Measurements from ENCODE around the gene SPIB.

Gene SPIB

DNA sequence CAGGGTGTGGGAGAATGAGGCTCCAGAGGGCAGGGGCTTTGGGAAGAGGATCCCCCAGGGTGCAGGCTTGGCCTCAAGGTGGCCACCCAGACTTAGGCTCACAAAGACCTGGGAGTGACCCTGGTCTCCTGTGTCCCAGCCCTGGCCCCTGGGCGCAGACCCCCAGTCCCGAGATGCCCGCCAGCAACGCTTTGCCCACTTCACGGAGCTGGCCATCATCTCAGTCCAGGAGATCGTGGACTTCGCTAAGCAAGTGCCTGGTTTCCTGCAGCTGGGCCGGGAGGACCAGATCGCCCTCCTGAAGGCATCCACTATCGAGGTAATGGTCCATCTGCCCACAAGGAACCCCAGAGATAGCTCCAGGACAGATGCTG lies 39.9 kb upstream of the SPIB start:
- TF ChIP-seq, protein P1, sequence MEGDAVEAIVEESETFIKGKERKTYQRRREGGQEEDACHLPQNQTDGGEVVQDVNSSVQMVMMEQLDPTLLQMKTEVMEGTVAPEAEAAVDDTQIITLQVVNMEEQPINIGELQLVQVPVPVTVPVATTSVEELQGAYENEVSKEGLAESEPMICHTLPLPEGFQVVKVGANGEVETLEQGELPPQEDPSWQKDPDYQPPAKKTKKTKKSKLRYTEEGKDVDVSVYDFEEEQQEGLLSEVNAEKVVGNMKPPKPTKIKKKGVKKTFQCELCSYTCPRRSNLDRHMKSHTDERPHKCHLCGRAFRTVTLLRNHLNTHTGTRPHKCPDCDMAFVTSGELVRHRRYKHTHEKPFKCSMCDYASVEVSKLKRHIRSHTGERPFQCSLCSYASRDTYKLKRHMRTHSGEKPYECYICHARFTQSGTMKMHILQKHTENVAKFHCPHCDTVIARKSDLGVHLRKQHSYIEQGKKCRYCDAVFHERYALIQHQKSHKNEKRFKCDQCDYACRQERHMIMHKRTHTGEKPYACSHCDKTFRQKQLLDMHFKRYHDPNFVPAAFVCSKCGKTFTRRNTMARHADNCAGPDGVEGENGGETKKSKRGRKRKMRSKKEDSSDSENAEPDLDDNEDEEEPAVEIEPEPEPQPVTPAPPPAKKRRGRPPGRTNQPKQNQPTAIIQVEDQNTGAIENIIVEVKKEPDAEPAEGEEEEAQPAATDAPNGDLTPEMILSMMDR (IDR thresholded peaks at IDR 0.05; ENCODE audit: extremely low read depth, missing control alignments): no peak
- DNase-seq (ENCODE audit: low spot score): no peak

DNA sequence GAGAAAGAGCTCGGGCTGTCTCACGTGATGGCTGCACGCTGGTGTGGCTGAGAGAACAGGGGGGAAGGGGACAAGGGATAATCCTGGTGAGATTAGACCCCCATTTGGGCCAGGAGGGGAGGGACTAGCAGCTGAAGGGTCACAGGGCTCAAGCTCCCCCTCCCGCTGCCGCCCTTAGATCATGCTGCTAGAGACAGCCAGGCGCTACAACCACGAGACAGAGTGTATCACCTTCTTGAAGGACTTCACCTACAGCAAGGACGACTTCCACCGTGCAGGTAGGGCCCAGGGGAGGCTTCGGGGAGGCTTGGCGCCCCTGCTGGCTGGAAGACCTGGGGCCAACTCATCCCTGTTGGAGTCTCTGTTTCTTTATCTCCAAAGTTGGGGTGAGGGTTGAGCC lies 39.1 kb upstream of the SPIB start:
- no peak for DNase-seq (ENCODE audit: low spot score)
- TF ChIP-seq, protein P1 (IDR thresholded peaks at IDR 0.05; ENCODE audit: extremely low read depth, missing control alignments): no peak

DNA sequence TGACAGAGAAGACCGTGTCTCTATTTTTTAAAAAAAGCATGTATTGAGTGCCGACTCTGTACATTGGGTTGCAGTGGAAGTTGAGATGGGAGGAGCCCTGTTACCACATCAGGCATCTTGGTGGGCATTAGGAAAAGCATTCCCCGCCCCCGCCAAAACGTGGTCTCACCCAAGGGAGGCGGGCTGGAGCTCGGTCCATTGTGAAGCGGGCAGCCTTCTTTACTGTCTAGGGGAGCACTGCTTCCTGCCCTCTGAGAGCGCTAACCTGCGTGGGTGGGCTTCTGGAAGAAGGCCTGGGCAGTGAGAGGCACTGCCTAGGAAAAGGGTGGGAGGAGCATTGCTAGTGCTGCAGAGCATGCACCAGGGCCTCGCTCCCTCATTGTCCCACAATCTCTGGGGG lies 38.6 kb upstream of the SPIB start:
- no peak for DNase-seq (ENCODE audit: low spot score)
- TF ChIP-seq, protein P1 (IDR thresholded peaks at IDR 0.05; ENCODE audit: extremely low read depth, missing control alignments): no peak

DNA sequence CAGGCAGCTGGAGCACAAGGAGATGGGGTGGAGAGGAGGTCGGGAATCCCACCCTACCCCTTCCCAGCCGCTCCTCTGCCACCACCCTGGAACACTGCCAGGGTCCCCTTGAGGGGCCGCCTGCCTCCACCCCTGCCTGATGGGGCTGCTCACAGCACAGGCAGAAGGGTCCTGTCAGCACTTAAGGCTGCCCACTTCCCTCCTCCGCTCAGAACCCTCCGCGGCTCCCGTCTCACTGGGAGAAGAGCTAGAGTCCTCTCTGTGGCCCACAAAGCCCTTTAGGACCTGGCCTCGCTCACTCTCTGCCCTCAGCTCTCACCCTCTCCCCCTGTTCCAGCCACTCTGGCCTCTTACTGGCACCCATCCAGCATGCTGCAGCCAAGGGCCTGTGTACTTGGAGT lies 38.0 kb upstream of the SPIB start:
- DNase-seq (ENCODE audit: low spot score): no peak
- TF ChIP-seq, protein P1 (IDR thresholded peaks at IDR 0.05; ENCODE audit: extremely low read depth, missing control alignments): no peak

DNA sequence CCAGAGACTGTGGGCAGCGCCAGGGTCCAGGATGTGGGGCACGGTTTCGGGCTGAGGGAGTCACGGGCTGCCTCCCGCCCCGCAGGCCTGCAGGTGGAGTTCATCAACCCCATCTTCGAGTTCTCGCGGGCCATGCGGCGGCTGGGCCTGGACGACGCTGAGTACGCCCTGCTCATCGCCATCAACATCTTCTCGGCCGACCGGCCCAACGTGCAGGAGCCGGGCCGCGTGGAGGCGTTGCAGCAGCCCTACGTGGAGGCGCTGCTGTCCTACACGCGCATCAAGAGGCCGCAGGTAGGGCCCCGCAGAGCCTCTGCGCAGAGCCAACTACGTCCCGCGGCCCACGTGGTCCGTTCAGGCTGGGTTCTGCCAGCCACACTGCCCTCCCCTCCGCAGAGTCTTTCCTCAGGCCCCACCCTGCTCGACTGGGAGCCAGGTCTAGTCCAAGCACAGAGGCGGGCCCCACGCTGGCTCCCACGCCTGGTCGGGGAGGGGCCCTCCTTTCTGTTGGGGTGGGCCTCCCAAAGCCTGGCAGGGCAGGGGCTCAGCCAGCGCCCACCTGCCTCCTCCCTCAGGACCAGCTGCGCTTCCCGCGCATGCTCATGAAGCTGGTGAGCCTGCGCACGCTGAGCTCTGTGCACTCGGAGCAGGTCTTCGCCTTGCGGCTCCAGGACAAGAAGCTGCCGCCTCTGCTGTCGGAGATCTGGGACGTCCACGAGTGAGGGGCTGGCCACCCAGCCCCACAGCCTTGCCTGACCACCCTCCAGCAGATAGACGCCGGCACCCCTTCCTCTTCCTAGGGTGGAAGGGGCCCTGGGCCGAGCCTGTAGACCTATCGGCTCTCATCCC lies 36.6 kb upstream of the SPIB start:
- DNase-seq (ENCODE audit: low spot score): no peak
- TF ChIP-seq, protein P1 (IDR thresholded peaks at IDR 0.05; ENCODE audit: extremely low read depth, missing control alignments): no peak

DNA sequence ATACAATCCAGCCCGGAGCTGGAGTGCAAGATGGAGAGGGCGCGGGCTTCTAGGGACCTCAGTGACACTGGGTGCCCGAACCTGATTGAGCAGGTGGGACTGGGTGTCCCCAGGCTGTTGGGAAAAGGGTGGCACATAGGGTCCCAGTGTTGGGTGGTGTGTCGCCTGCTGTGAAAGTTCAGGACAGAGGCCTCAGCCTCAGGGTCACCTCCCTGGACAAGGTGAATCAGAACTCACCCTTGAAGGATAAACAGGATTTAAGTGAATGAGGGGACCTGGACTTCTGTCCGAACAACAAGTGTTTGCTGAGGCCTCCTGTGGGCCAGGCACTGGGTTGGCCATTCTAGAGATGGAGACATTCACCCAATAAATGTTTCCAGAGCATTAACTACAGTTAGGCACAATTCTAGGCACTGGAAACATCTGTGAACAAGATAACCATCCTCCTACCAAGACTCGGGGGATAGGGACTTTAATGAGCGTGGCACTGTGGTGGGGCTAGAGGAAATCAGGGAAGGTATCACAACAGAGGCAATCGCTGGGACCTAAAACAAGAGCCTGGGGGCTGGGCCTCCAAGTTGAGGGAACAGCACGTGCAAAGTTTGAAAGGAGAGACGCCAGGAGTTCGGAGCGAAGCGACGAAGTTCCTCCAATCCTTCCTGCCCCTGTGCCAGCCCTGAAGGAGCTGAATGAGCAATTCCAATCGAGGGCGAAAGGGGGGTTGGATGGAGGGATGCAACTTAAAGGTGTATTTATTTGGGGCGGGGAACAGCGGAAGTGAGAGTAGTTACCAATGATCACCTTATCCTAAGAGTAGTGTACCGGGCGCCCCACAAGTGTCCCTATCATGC lies 35.5 kb upstream of the SPIB start:
- TF ChIP-seq, protein P1 (IDR thresholded peaks at IDR 0.05; ENCODE audit: extremely low read depth, missing control alignments): no peak
- no peak for DNase-seq (ENCODE audit: low spot score)
